Measurements from ENCODE around the gene SLC25A13. TPM values are rescaled to one million over a fixed set of nuclear protein-coding genes. Genes with fewer than 3 reads are reported as not detected.
A peak's percentile ranks its signal among the peaks of the same experiment; 100 is the strongest.

The SLC25A13 gene
- total and polyA plus RNA-seq, 9 donors = 11.4 to 32.6 (median 23.1) TPM

- no peak overlapping the region for H3K4me3 ChIP-seq
- H3K9me3 ChIP-seq = no peaks in the 10 kb centered on the region
- intact Hi-C loops (cut with DNase I) = no loop called here
- H3K27me3 ChIP-seq = no peaks in the 10 kb centered on the region
- H3K27ac ChIP-seq = no peak overlapping the region
- 75 to 89% (median 84%) methylated on average over 1 of the region's 1 CpG for WGBS, 3 donors
- H3K4me1 ChIP-seq (ENCODE audit: insufficient read depth) = no peaks in the 10 kb centered on the region
- H3K36me3 ChIP-seq = no peaks in the 10 kb centered on the region
- TF ChIP-seq POLR2A (IDR thresholded peaks at IDR 0.05) (no peak), EP300 (IDR thresholded peaks at IDR 0.05) (no peak), CTCF (IDR thresholded peaks at IDR 0.05) (no peak)
- no peak for DNase-seq
These were observed 122.5 kb downstream of the SLC25A13 start for GRCh38 chr7:96199421-96199820.

- Histone ChIP-seq H3K27me3 (no peaks in the 10 kb centered on the region), H3K4me1 (ENCODE audit: insufficient read depth) (no peaks in the 10 kb centered on the region), H3K9me3 (no peaks in the 10 kb centered on the region), H3K36me3 (no peaks in the 10 kb centered on the region), H3K27ac (no peak overlapping the region), H3K4me3 (no peak overlapping the region)
- TF ChIP-seq EP300 (IDR thresholded peaks at IDR 0.05) (no peak), CTCF (IDR thresholded peaks at IDR 0.05) (no peak), POLR2A (IDR thresholded peaks at IDR 0.05) (no peak)
- intact Hi-C loops (cut with DNase I) = no loop called here
- WGBS, 3 donors = 81 to 84% (median 82%) methylated on average over 3 of the region's 3 CpGs
- no peak for DNase-seq
These were observed 123.8 kb downstream of the SLC25A13 start for GRCh38 chr7:96198047-96198636.

GRCh38 chr7:96196676-96197075 lies 125.2 kb downstream of the SLC25A13 start:
- 96% methylated on average over 4 of the region's 4 CpGs for WGBS, 3 donors
- intact Hi-C loops (cut with DNase I) = no loop called here
- no peaks in the 10 kb centered on the region for H3K36me3 ChIP-seq

GRCh38 chr7:96189129-96189820 lies 132.6 kb downstream of the SLC25A13 start:
- TF ChIP-seq EP300 (IDR thresholded peaks at IDR 0.05) (no peak), POLR2A (IDR thresholded peaks at IDR 0.05) (no peak), CTCF (IDR thresholded peaks at IDR 0.05) (no peak)
- Histone ChIP-seq H3K27me3 (no peaks in the 10 kb centered on the region), H3K9me3 (no peaks in the 10 kb centered on the region), H3K4me3 (no peak overlapping the region), H3K27ac (peak overlapping the region in 1 of 2 donors; percentile 49), H3K36me3 (no peaks in the 10 kb centered on the region), H3K4me1 (ENCODE audit: insufficient read depth) (peaks cover 7% of the 10 kb centered on the region)
- intact Hi-C loops (cut with DNase I) = no loop called here
- peak in 1 of 5 donors; percentile 9 for DNase-seq
- WGBS, 3 donors = 11 to 18% (median 12%) methylated on average over 4 of the region's 4 CpGs

More at GRCh38 chr7:96196676-96197075, 125.2 kb downstream of the SLC25A13 start:
- Histone ChIP-seq H3K9me3 (no peaks in the 10 kb centered on the region), H3K4me1 (ENCODE audit: insufficient read depth) (no peaks in the 10 kb centered on the region), H3K27ac (no peak overlapping the region), H3K4me3 (no peak overlapping the region), H3K27me3 (no peaks in the 10 kb centered on the region)
- TF ChIP-seq CTCF (IDR thresholded peaks at IDR 0.05) (no peak), POLR2A (IDR thresholded peaks at IDR 0.05) (no peak), EP300 (IDR thresholded peaks at IDR 0.05) (no peak)
- no peak for DNase-seq
